Stimulated activated CD8-positive, alpha-beta memory T cell treated with anti-CD3 and anti-CD28 coated beads, Interleukin-15, amount 100 ng/mL, for 1 hour (primary cell): Measurements from ENCODE around the gene KHSRP.
"Not testable (repeated sequence)": the region's sequence is repeated elsewhere in the genome, so short reads cannot be mapped to it uniquely, and the experiment has no call there.

Experiments used
- DNase-seq: peaks from one replicate; pipeline ENCODE4 v3.0.0-alpha.2; 2020; ENCODE audit warnings: low read depth

The KHSRP gene

GRCh38 chr19:6451583-6452222, 27.1 kb upstream of the KHSRP start:
- no peak for DNase-seq

- DNase-seq, result no peak
These were observed 25.6 kb upstream of the KHSRP start for GRCh38 chr19:6450166-6450565.

DNA sequence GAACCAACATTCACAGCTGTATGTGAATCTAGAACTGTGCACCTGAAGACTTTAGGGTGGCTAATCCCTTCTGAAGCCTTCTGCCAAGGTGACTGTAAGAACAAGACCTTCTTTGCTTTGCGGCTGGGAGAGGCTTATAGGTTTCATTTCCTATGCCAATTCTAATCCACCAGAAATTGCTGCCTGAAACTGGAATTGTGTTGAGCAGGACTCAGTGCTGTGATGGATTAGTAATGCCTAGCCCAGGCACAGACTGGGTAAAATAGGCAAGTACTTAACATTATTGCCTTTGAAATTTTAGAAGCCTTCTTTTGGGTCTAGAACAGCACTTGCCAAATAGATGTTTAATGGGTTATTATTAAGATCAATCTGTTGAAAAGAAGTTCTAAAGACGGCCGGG, 23.4 kb upstream of the KHSRP start:
- DNase-seq, result no peak

- DNase-seq, result no peak
These were observed 21.8 kb upstream of the KHSRP start for GRCh38 chr19:6446452-6446851.

- DNase-seq, result no peak
These were observed 19.4 kb upstream of the KHSRP start for GRCh38 chr19:6443986-6444385.

GRCh38 chr19:6442087-6442688, 17.6 kb upstream of the KHSRP start:
- DNase-seq, result no peak

DNA sequence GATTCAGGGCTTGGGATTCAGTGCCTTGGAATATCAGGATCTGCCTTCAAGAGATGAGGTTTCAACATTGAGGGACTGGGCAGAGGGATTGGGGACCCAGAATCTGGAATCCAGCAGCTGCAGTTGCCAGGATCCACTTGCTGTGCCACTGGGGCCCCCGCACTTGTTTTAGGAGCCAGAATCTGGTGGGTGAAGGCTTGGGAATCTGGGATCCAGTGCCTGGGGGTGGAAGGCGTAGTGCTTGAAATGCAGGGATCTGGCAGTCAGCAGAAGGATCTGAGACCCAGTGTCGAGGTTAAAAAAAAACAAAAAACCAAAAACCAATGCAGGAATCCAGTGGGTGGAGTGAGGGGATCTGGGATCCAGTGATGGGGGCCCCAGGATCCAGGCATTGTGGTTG, 16.3 kb upstream of the KHSRP start:
- no peak for DNase-seq

GRCh38 chr19:6439743-6440142, 15.1 kb upstream of the KHSRP start:
- no peak for DNase-seq

GRCh38 chr19:6433663-6434062, 9.1 kb upstream of the KHSRP start, which contains the start of gene SLC25A41:
Gene SLC25A41, minus strand, starts transcription at chr19:6433763. Its CDS starts 70 bp downstream, at chr19:6433693.
- DNase-seq, result no peak

GRCh38 chr19:6433165-6433564, 8.6 kb upstream of the KHSRP start:
- no peak for DNase-seq

DNA sequence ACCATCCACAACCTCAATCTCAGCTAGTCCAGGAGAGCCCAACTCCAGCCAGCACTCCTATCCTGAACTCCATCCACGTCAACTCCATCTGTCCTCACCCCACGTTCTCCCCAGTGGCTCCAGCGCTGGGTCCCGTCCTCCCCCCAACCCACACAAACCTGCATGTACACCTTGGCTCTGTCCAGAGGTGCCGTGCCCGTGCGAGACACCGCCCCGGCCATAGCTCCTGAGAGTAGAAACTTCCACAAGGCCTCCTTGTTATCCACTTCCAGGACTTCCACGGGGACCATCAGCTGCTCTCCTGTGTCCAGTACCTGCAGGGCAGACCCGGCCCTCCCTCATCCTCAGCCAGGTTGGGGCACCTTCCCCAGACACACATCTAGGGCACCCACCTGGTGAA, 7.3 kb upstream of the KHSRP start:
- no peak for DNase-seq

DNA sequence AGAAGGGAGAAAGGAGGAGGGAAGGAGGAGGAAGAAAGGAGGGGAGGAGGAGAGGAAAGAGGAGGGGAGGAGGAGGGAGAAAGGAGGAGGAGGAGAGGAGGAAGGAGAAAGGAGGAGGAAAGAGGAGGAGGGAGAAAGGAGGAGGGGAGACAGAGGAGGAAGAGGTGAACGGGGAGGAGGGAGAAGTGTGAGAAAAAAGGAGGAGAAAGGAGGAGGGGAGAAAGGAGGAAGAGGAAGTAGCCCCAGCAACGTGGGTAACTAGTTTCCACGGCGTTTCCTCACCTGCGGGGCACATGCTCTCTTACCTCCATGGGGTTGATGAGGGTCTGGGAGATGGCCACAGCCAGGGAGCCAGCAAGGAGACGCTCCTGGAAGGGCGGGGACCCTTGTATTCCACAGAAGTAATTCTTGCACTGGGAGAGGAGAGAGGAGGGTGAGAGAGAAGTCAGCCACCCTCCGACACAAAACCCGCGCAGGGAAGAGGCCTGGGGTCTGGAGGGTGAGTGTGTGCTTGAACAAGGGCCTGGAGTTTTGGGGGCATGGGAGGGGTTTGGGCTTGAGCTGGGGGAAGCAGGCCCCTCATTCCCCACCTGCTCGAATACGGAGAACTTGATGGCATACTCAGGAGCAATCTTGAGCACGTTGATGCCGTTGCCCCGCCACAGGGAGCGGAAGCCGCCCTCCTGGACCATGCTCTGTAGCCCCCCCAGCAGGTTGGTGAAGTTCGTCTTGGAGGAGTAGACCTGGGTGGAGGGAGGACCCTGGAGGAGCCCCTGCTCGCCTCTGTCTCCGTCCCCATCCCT, 5.0 kb upstream of the KHSRP start:
- no peak for DNase-seq

GRCh38 chr19:6428692-6429418, 4.2 kb upstream of the KHSRP start:
- DNase-seq, result not testable (repeated sequence)

- DNase-seq, result no peak
These were observed 2.5 kb upstream of the KHSRP start for GRCh38 chr19:6427131-6427530.

- DNase-seq, result no peak
These were observed 1.4 kb upstream of the KHSRP start for GRCh38 chr19:6425732-6426620.

GRCh38 chr19:6424939-6425731, 524 bp upstream of the KHSRP start:
- peak; percentile 98 for DNase-seq

- DNase-seq, result no peak
These were observed 964 bp downstream of the KHSRP start for GRCh38 chr19:6423499-6424194.

DNA sequence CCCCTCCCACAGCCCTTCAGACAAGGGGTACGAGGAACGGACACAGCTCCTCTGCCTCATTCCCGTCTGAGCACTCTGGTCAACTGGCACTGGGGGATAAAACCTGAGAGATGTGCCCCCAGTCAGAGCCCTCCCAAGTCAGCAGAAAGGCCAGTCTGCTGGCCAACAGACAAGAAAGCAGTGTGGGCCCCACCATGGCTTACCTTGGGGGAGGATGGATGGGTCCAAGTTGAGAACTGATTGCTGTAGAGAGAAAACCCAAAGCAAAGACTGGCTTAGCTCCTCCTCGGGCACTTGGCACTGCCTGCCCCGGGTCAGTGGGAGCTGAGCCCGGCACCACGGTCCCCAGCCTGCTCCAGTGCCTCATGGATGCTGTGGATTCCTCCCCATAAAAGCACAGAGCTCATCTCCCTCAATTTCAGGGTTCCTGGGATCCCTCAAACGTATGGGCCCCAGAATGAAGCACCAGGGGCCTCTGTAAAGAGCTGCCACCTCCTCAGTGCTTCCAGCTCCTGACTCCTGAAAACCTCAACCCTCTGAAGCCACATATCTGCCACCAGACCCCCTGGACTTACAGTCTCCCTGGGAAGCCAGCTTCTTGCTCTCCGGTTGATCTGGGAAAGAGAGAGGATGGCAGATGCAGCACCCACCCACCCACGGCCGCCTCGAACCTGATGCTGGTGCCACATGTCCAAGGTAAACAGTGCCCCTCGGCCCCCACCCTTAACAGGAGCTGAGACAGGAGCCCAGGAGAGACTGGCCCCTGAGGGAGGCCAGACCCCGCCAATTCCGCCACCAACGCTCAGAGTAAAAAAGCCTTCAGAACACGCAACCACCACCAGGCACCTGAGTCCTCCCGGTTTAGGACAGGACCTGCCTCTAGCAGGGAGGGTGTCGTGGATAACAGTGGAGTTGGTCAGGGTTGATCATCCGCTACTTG, 3.3 kb downstream of the KHSRP start:
- no peak for DNase-seq

- DNase-seq, result no peak
These were observed 6.1 kb downstream of the KHSRP start for GRCh38 chr19:6418562-6418932.
